DMS79 (cell line): ENCODE data around the gene ADGRL1.

Source experiments
- DNase-seq: peaks from one replicate; lab custom pipeline; 2025; lab: John Stamatoyannopoulos, UW

Gene ADGRL1

DNA sequence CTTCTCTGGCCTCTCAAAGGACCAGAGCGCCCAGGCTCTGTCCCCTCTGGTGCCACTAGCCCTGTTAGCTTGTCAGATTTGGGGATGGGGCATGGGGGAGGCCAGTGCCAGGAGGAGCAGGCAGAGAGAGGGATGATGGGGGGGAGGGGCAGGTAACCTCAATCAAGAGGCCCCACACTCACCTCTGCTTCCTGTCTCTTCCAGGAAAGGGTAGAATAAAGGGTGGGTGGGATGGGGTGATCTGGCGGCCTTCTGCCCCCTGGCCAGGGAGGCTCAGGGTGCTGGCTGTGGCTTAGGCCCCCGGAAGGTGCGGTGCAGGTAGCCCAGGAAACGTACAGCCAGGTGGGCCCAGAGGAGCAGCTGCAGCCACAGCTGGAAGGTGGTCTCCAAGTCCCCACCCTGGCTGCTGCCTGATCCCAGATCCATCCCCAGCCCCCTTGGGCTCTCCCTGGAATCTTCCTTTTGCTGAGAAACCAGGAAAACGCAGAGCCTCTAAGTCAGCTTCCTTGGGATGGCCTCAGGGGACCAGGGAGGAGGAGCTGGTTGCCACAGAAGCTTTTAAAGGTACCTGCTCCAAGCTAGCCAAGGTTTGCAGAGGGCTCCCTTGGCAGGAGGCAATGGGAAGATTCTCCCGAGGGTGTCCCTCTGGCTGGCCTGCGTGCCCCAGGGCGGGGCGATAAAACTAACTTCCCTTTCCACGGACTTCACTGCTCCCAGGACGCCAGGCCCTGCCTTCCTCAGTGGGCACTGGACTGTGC lies 93.7 kb downstream of the ADGRL1 start:
- DNase-seq, result no peak

GRCh38 chr19:14111486-14111885 lies 94.5 kb downstream of the ADGRL1 start:
- DNase-seq, result no peak

GRCh38 chr19:14110650-14111049 lies 95.3 kb downstream of the ADGRL1 start:
- DNase-seq, result no peak

- no peak for DNase-seq
Measured at GRCh38 chr19:14107581-14108461, 98.1 kb downstream of the ADGRL1 start.

GRCh38 chr19:14106840-14107239 lies 99.1 kb downstream of the ADGRL1 start:
- DNase-seq, result no peak

GRCh38 chr19:14105680-14106079 lies 100.3 kb downstream of the ADGRL1 start:
- no peak for DNase-seq

GRCh38 chr19:14103310-14103709 lies 102.7 kb downstream of the ADGRL1 start:
- DNase-seq, result no peak

DNA sequence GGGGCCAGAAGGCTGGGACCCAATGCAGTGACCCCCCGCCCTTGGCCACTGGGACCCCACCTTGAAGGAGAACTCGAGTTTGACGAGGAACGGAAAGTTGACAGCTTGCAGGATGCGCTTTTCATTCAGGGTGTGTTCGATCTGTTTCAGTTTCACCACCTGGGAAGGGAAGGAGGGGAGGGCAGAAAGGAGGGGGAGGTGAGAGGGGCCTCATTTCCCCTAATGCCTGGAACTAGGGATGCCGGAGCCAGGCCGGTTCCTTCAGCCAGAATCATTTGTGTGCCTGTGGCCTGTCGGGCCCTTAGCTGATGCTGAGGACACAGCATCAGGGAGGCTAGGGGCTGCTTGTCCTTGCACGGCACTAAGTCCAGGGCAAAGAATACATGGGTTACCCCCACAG lies 103.2 kb downstream of the ADGRL1 start:
- DNase-seq, result no peak

GRCh38 chr19:14102102-14102696 lies 103.8 kb downstream of the ADGRL1 start:
- no peak for DNase-seq

- DNase-seq, result no peak
Measured at GRCh38 chr19:14101003-14101545, 104.9 kb downstream of the ADGRL1 start.
